H9 (cell line): ENCODE measurements around the gene B3GLCT. TPM values are rescaled to one million over a fixed set of nuclear protein-coding genes. Genes with fewer than 3 reads are reported as not detected.

Experiments
- DNase-seq: peaks from one replicate; pipeline ENCODE4 v3.0.0-alpha.2; 2017
- H2AFZ ChIP-seq: one replicate; pipeline ENCODE4 v1.6.1; 2013; ENCODE audit warnings: mild to moderate bottlenecking, low read length, control low read depth, moderate library complexity
- H2AK5ac ChIP-seq: 2 replicates; pipeline ENCODE4 v1.6.1; 2013; ENCODE audit warnings: low read length, control low read depth, mixed read lengths; ENCODE audit not compliant: insufficient read length
- H2BK120ac ChIP-seq: one replicate; pipeline ENCODE4 v1.6.1; 2013; ENCODE audit warnings: low read depth, mild to moderate bottlenecking, low read length, control low read depth, inconsistent platforms; ENCODE audit not compliant: poor library complexity, severe bottlenecking
- H2BK12ac ChIP-seq: 2 replicates; pipeline ENCODE4 v1.6.1; 2013; ENCODE audit warnings: low read length, control low read depth, mixed read lengths, low read depth; ENCODE audit not compliant: insufficient read length
- H2BK15ac ChIP-seq: 2 replicates; pipeline ENCODE4 v1.6.1; 2013; ENCODE audit warnings: low read depth, low read length, control low read depth
- H2BK20ac ChIP-seq: one replicate; pipeline ENCODE4 v1.6.1; 2013; ENCODE audit warnings: low read depth, mild to moderate bottlenecking, low read length, control low read depth, inconsistent platforms; ENCODE audit not compliant: poor library complexity, severe bottlenecking
- H2BK5ac ChIP-seq: 2 replicates; pipeline ENCODE4 v1.6.1; 2013; ENCODE audit warnings: low read length, control low read depth, mixed read lengths; ENCODE audit not compliant: insufficient read length
- H3K14ac ChIP-seq: 2 replicates; pipeline ENCODE4 v1.6.1; 2013; ENCODE audit warnings: low read length, control low read depth; ENCODE audit not compliant: insufficient read depth
- H3K18ac ChIP-seq: 2 replicates; pipeline ENCODE4 v1.6.1; 2013; ENCODE audit warnings: low read depth, mild to moderate bottlenecking, mixed read lengths, low read length, control low read depth; ENCODE audit not compliant: insufficient read length
- H3K23ac ChIP-seq: 2 replicates; pipeline ENCODE4 v1.6.1; 2013; ENCODE audit warnings: low read length, control low read depth, mixed read lengths, low read depth; ENCODE audit not compliant: insufficient read length
- H3K23me2 ChIP-seq: 2 replicates; pipeline ENCODE4 v1.6.1; 2013; ENCODE audit warnings: low read depth, mild to moderate bottlenecking, mixed read lengths, low read length, control low read depth; ENCODE audit not compliant: insufficient read length, poor library complexity, severe bottlenecking
- H3K27ac ChIP-seq: 2 replicates; pipeline ENCODE4 v1.5.1; 2013; ENCODE audit warnings: low read length, control low read depth, mixed read lengths, low read depth; ENCODE audit not compliant: insufficient read length
- H3K27me3 ChIP-seq: 2 replicates; pipeline ENCODE4 v1.6.1; 2013; ENCODE audit warnings: low read length, control low read depth, inconsistent platforms; ENCODE audit not compliant: insufficient read depth
- H3K4ac ChIP-seq: 2 replicates; pipeline ENCODE4 v1.6.1; 2013; ENCODE audit warnings: low read depth, mild to moderate bottlenecking, control low read depth, inconsistent platforms, low read length, moderate library complexity
- H3K4me1 ChIP-seq: 2 replicates; pipeline ENCODE4 v1.6.1; 2013; ENCODE audit warnings: low read length, control low read depth, inconsistent platforms; ENCODE audit not compliant: insufficient read depth
- H3K4me2 ChIP-seq: 2 replicates; pipeline ENCODE4 v1.6.1; 2013; ENCODE audit warnings: low read length, control low read depth, mixed read lengths; ENCODE audit not compliant: insufficient read length, insufficient read depth
- H3K56ac ChIP-seq: 2 replicates; pipeline ENCODE4 v1.6.1; 2013; ENCODE audit warnings: low read depth, mild to moderate bottlenecking, mixed read lengths, low read length, control low read depth; ENCODE audit not compliant: insufficient read length
- H3K79me1 ChIP-seq: 2 replicates; pipeline ENCODE4 v1.6.1; 2013; ENCODE audit warnings: low read depth, mild to moderate bottlenecking, moderate library complexity, low read length, control low read depth, inconsistent platforms; ENCODE audit not compliant: insufficient read depth, poor library complexity, severe bottlenecking
- H3K79me2 ChIP-seq: 2 replicates; pipeline ENCODE4 v1.6.1; 2013; ENCODE audit warnings: low read length, control low read depth, inconsistent platforms; ENCODE audit not compliant: insufficient read depth
- H3K9ac ChIP-seq: 2 replicates; pipeline ENCODE4 v1.6.1; 2013; ENCODE audit warnings: low read length, control low read depth, mixed read lengths; ENCODE audit not compliant: insufficient read length; ENCODE audit errors: extremely low read depth
- H3K9me3 ChIP-seq: one replicate; pipeline ENCODE4 v1.6.1; 2013; ENCODE audit warnings: low read depth, low read length, inconsistent platforms; ENCODE audit not compliant: control insufficient read depth
- H3T11ph ChIP-seq: one replicate; pipeline ENCODE4 v1.6.1; 2013; ENCODE audit warnings: mild to moderate bottlenecking, low read length, control low read depth, inconsistent platforms
- H4K20me1 ChIP-seq: one replicate; pipeline ENCODE4 v1.6.1; 2013; ENCODE audit not compliant: control insufficient read depth, insufficient read length, insufficient read depth
- H4K5ac ChIP-seq: 2 replicates; pipeline ENCODE4 v1.6.1; 2013; ENCODE audit warnings: low read depth, mild to moderate bottlenecking, mixed read lengths, low read length, control low read depth; ENCODE audit not compliant: insufficient read length
- H4K8ac ChIP-seq: replicated peaks from 2 replicates; pipeline ENCODE4 v1.6.1; 2013; ENCODE audit warnings: low read length, control low read depth, mixed read lengths, low read depth; ENCODE audit not compliant: insufficient read length
- H4K91ac ChIP-seq: 2 replicates; pipeline ENCODE4 v1.6.1; 2013; ENCODE audit warnings: low read depth, mild to moderate bottlenecking, moderate library complexity, mixed read lengths, low read length, control low read depth; ENCODE audit not compliant: insufficient read length
- H3K27ac Mint-ChIP-seq, 3 experiments: 2 replicates in 2 of 3; 3 replicates in 1 of 3; pipeline ENCODE4 v1.8.0; 2020 to 2021; ENCODE audit warnings: mixed read lengths in 3 of 3, mild to moderate bottlenecking in 1 of 3, moderate library complexity in 1 of 3
- H3K27me3 Mint-ChIP-seq: 2 replicates; pipeline ENCODE4 v1.8.0; 2021; ENCODE audit warnings: low read depth, mild to moderate bottlenecking, moderate library complexity, mixed read lengths
- H3K36me3 Mint-ChIP-seq, 3 experiments: 2 replicates in 2 of 3; 3 replicates in 1 of 3; pipeline ENCODE4 v1.8.0; 2020 to 2021; ENCODE audit warnings: low read depth in 3 of 3, mixed read lengths in 3 of 3; ENCODE audit not compliant: insufficient read depth in 1 of 3
- H3K4me1 Mint-ChIP-seq, 2 experiments: 2 replicates each; pipeline ENCODE4 v1.8.0; 2020; ENCODE audit warnings: mixed read lengths in 2 of 2
- H3K4me3 Mint-ChIP-seq, 2 experiments: 2 replicates in 1 of 2; 3 replicates in 1 of 2; pipeline ENCODE4 v1.8.0; 2020 to 2021; ENCODE audit warnings: mild to moderate bottlenecking in 2 of 2, mixed read lengths in 2 of 2, moderate library complexity in 1 of 2
- H3K9me3 Mint-ChIP-seq, 2 experiments: 2 replicates in 1 of 2; 3 replicates in 1 of 2; pipeline ENCODE4 v1.8.0; 2020; ENCODE audit warnings: mild to moderate bottlenecking in 2 of 2, mixed read lengths in 2 of 2, moderate library complexity in 1 of 2
- WGBS: extraction: QIAGEN DNeasy Blood & Tissue Kit; methylation state at CpG from one replicate; pipeline ENCODE4 v1.1.7; 2013; ENCODE audit warnings: missing lambda C conversion rate, low lambda C conversion rate, mixed read lengths; ENCODE audit not compliant: insufficient read length; ENCODE audit errors: extremely low coverage; 5-methylcytosine and 5-hydroxymethylcytosine counted together
- total RNA-seq: library from RNA; stranded (reverse); gene quantifications from 2 replicates; pipeline ENCODE4 v1.2.1, GENCODE V29; 2021
- TF ChIP-seq, protein P1 (sequence below): fragments of 200-600 bp; sonication (generic); conservative IDR thresholded peaks from 3 replicates; pipeline ENCODE4 v1.8.0; 2021; ENCODE audit warnings: antibody characterized with exemption, mild to moderate bottlenecking

B3GLCT gene
- total RNA-seq, 1 experiment from 2014 or later = 5.4 TPM

DNA sequence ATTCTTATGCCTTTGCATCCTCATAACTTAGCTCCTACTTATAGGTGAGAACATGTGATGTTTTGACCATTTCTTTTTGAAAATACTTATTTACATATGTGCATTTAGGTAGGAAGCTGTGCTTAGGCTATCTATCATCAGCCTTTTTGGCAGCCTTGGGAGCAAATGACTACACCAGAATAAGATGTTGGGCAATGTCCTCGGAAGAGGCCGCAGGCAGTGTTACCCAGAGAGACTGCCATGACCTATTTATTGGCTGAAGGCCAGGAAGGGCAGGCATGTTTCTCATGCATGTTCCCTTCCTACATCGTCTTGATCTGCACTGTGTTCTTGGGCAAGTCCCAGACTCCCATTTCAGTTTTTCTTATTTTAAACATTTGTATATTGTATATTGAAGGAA, 122.3 kb downstream of the B3GLCT start:
- H3K9me3 ChIP-seq = no peaks in the 10 kb centered on the region
- no peak overlapping the region for H3K23ac ChIP-seq
- H3K14ac ChIP-seq = no peak overlapping the region
- Mint-ChIP-seq H3K9me3 (peaks cover 5% of the 10 kb centered on the region in 2 experiments; a peak in 3 of 5 replicates), H3K27me3 (no peaks in the 10 kb centered on the region), H3K36me3 (peaks cover 6 to 9% (median 9%) of the 10 kb centered on the region in 3 experiments; a peak in 6 of 7 replicates), H3K4me1 (peaks cover 0 to 8% of the 10 kb centered on the region in 2 experiments; a peak in 2 of 4 replicates), H3K27ac (no peak overlapping the region), H3K4me3 (no peak overlapping the region)
- no peak overlapping the region for H4K91ac ChIP-seq
- H2AFZ ChIP-seq = no peak overlapping the region
- H2BK5ac ChIP-seq = no peak overlapping the region
- DNase-seq = no peak
- H3K4ac ChIP-seq = no peak overlapping the region
- H3K56ac ChIP-seq = no peak overlapping the region
- no peak overlapping the region for H4K8ac ChIP-seq
- H3K79me1 ChIP-seq = no peaks in the 10 kb centered on the region
- no peak overlapping the region for H4K5ac ChIP-seq
- H3K18ac ChIP-seq = no peak overlapping the region
- H2BK120ac ChIP-seq = no peak overlapping the region
- H3K79me2 ChIP-seq = no peaks in the 10 kb centered on the region
- H3K4me2 ChIP-seq = no peak overlapping the region
- no peak overlapping the region for H2BK12ac ChIP-seq
- no peak overlapping the region for H2BK15ac ChIP-seq
- no peaks in the 10 kb centered on the region for H4K20me1 ChIP-seq
- H3K9ac ChIP-seq = no peak overlapping the region
- no peaks in the 10 kb centered on the region; the same call in 1 of the 2 replicates for H3K4me1 ChIP-seq
- no peak overlapping the region for H2BK20ac ChIP-seq
- no peak overlapping the region for H2AK5ac ChIP-seq
- WGBS = no CpG with 5 or more reads among the region's 3 CpGs
- H3K27ac ChIP-seq = no peak overlapping the region
- H3K27me3 ChIP-seq = no peaks in the 10 kb centered on the region
- TF ChIP-seq, protein P1, sequence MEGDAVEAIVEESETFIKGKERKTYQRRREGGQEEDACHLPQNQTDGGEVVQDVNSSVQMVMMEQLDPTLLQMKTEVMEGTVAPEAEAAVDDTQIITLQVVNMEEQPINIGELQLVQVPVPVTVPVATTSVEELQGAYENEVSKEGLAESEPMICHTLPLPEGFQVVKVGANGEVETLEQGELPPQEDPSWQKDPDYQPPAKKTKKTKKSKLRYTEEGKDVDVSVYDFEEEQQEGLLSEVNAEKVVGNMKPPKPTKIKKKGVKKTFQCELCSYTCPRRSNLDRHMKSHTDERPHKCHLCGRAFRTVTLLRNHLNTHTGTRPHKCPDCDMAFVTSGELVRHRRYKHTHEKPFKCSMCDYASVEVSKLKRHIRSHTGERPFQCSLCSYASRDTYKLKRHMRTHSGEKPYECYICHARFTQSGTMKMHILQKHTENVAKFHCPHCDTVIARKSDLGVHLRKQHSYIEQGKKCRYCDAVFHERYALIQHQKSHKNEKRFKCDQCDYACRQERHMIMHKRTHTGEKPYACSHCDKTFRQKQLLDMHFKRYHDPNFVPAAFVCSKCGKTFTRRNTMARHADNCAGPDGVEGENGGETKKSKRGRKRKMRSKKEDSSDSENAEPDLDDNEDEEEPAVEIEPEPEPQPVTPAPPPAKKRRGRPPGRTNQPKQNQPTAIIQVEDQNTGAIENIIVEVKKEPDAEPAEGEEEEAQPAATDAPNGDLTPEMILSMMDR = no peak
- no peak overlapping the region for H3T11ph ChIP-seq
- no peaks in the 10 kb centered on the region for H3K23me2 ChIP-seq
